Measurements from ENCODE around the gene MTFR1L. TPM values are rescaled to one million over a fixed set of nuclear protein-coding genes. Genes with fewer than 3 reads are reported as not detected.
"Not testable (repeated sequence)": the region's sequence is repeated elsewhere in the genome, so short reads cannot be mapped to it uniquely, and the experiment has no call there.

The MTFR1L gene
- total RNA-seq, 3 donors from 2014 or later: 27.7 to 37.4 (median 35.5) TPM

- no peaks in the 10 kb centered on the region for H3K27me3 Mint-ChIP-seq (ENCODE audit: low read depth)
- H3K4me3 Mint-ChIP-seq: peak overlapping the region; percentile 90
- peaks cover 4% of the 10 kb centered on the region for H3K36me3 Mint-ChIP-seq (ENCODE audit: insufficient read depth)
- ATAC-seq (peak; percentile 71), DNase-seq (peak; percentile 61)
- peaks cover 33% of the 10 kb centered on the region for H3K4me1 Mint-ChIP-seq (ENCODE audit: low read depth)
- H3K9me3 Mint-ChIP-seq: no peaks in the 10 kb centered on the region
These were observed 725 bp downstream of the MTFR1L start for GRCh38 chr1:25820247-25821111.

GRCh38 chr1:25821112-25821476 is 1.3 kb downstream of the MTFR1L start:
- no peaks in the 10 kb centered on the region for H3K27me3 Mint-ChIP-seq (ENCODE audit: low read depth)
- H3K9me3 Mint-ChIP-seq: no peaks in the 10 kb centered on the region
- ATAC-seq (no peak), DNase-seq (no peak)
- peaks cover 33% of the 10 kb centered on the region for H3K4me1 Mint-ChIP-seq (ENCODE audit: low read depth)
- peak overlapping the region; percentile 87 for H3K4me3 Mint-ChIP-seq
- peaks cover 6% of the 10 kb centered on the region for H3K36me3 Mint-ChIP-seq (ENCODE audit: insufficient read depth)

- Mint-ChIP-seq H3K27me3 (ENCODE audit: low read depth) (no peaks in the 10 kb centered on the region), H3K9me3 (no peaks in the 10 kb centered on the region), H3K4me1 (ENCODE audit: low read depth) (peaks cover 33% of the 10 kb centered on the region), H3K36me3 (ENCODE audit: insufficient read depth) (peaks cover 9% of the 10 kb centered on the region), H3K4me3 (peak overlapping the region; percentile 87)
- DNase-seq (no peak), ATAC-seq (no peak)
These were observed 1.9 kb downstream of the MTFR1L start for GRCh38 chr1:25821630-25822091.

- H3K4me1 Mint-ChIP-seq (ENCODE audit: low read depth): peaks cover 16% of the 10 kb centered on the region
- no peak for ATAC-seq
- peaks cover 30% of the 10 kb centered on the region for H3K36me3 Mint-ChIP-seq (ENCODE audit: insufficient read depth)
These were observed 5.9 kb downstream of the MTFR1L start for GRCh38 chr1:25825605-25826004.

GRCh38 chr1:25826571-25826970 is 6.8 kb downstream of the MTFR1L start:
- ATAC-seq (no peak), DNase-seq (no peak)
- no peaks in the 10 kb centered on the region for H3K9me3 Mint-ChIP-seq
- peaks cover 11% of the 10 kb centered on the region for H3K4me1 Mint-ChIP-seq (ENCODE audit: low read depth)
- no peaks in the 10 kb centered on the region for H3K27me3 Mint-ChIP-seq (ENCODE audit: low read depth)
- no peak overlapping the region for H3K4me3 Mint-ChIP-seq
- H3K36me3 Mint-ChIP-seq (ENCODE audit: insufficient read depth): peaks cover 38% of the 10 kb centered on the region

More at GRCh38 chr1:25825605-25826004, 5.9 kb downstream of the MTFR1L start:
- no peak for DNase-seq
- no peak overlapping the region for H3K4me3 Mint-ChIP-seq
- no peaks in the 10 kb centered on the region for H3K27me3 Mint-ChIP-seq (ENCODE audit: low read depth)
- H3K9me3 Mint-ChIP-seq: no peaks in the 10 kb centered on the region

- H3K36me3 Mint-ChIP-seq (ENCODE audit: insufficient read depth): peaks cover 44% of the 10 kb centered on the region
- H3K27me3 Mint-ChIP-seq (ENCODE audit: low read depth): no peaks in the 10 kb centered on the region
- no peaks in the 10 kb centered on the region for H3K9me3 Mint-ChIP-seq
- peaks cover 8% of the 10 kb centered on the region for H3K4me1 Mint-ChIP-seq (ENCODE audit: low read depth)
- DNase-seq: no peak
- no peak overlapping the region for H3K4me3 Mint-ChIP-seq
- no peak for ATAC-seq
These were observed 8.7 kb downstream of the MTFR1L start for GRCh38 chr1:25828491-25828890.

- Mint-ChIP-seq H3K36me3 (ENCODE audit: insufficient read depth) (peaks cover 46% of the 10 kb centered on the region), H3K4me3 (no peak overlapping the region), H3K27me3 (ENCODE audit: low read depth) (no peaks in the 10 kb centered on the region), H3K9me3 (no peaks in the 10 kb centered on the region), H3K4me1 (ENCODE audit: low read depth) (peaks cover 8% of the 10 kb centered on the region)
- ATAC-seq: no peak
- DNase-seq: no peak
These were observed 9.3 kb downstream of the MTFR1L start for GRCh38 chr1:25829046-25829445.

- no peak overlapping the region for H3K4me3 Mint-ChIP-seq
- peaks cover 48% of the 10 kb centered on the region for H3K36me3 Mint-ChIP-seq (ENCODE audit: insufficient read depth)
- H3K9me3 Mint-ChIP-seq: no peaks in the 10 kb centered on the region
- H3K27me3 Mint-ChIP-seq (ENCODE audit: low read depth): no peaks in the 10 kb centered on the region
- H3K4me1 Mint-ChIP-seq (ENCODE audit: low read depth): peaks cover 8% of the 10 kb centered on the region
- ATAC-seq (no peak), DNase-seq (no peak)
These were observed 11.9 kb downstream of the MTFR1L start for GRCh38 chr1:25831569-25832196.

GRCh38 chr1:25832336-25833037 is 12.7 kb downstream of the MTFR1L start:
- peaks cover 44% of the 10 kb centered on the region for H3K36me3 Mint-ChIP-seq (ENCODE audit: insufficient read depth)
- no peak for DNase-seq
- no peaks in the 10 kb centered on the region for H3K27me3 Mint-ChIP-seq (ENCODE audit: low read depth)
- H3K9me3 Mint-ChIP-seq: no peaks in the 10 kb centered on the region
- ATAC-seq: no peak
- H3K4me1 Mint-ChIP-seq (ENCODE audit: low read depth): peaks cover 8% of the 10 kb centered on the region
- no peak overlapping the region for H3K4me3 Mint-ChIP-seq

- no peak overlapping the region for H3K4me3 Mint-ChIP-seq
These were observed 13.4 kb downstream of the MTFR1L start for GRCh38 chr1:25833158-25833557.

GRCh38 chr1:25834894-25835293 is 15.1 kb downstream of the MTFR1L start:
- peaks cover 8% of the 10 kb centered on the region for H3K4me1 Mint-ChIP-seq (ENCODE audit: low read depth)
- peaks cover 31% of the 10 kb centered on the region for H3K36me3 Mint-ChIP-seq (ENCODE audit: insufficient read depth)
- no peak for ATAC-seq
- DNase-seq: no peak
- no peak overlapping the region for H3K4me3 Mint-ChIP-seq
- H3K27me3 Mint-ChIP-seq (ENCODE audit: low read depth): no peaks in the 10 kb centered on the region
- H3K9me3 Mint-ChIP-seq: peaks cover 1% of the 10 kb centered on the region

More at GRCh38 chr1:25833158-25833557, 13.4 kb downstream of the MTFR1L start:
- H3K36me3 Mint-ChIP-seq (ENCODE audit: insufficient read depth): peaks cover 40% of the 10 kb centered on the region
- no peaks in the 10 kb centered on the region for H3K27me3 Mint-ChIP-seq (ENCODE audit: low read depth)
- H3K4me1 Mint-ChIP-seq (ENCODE audit: low read depth): peaks cover 8% of the 10 kb centered on the region
- ATAC-seq (no peak), DNase-seq (no peak)
- no peaks in the 10 kb centered on the region for H3K9me3 Mint-ChIP-seq

- H3K36me3 Mint-ChIP-seq (ENCODE audit: insufficient read depth): peaks cover 17% of the 10 kb centered on the region
- no peak for DNase-seq
- H3K27me3 Mint-ChIP-seq (ENCODE audit: low read depth): no peaks in the 10 kb centered on the region
- H3K4me3 Mint-ChIP-seq: no peak overlapping the region
- no peak for ATAC-seq
- peaks cover 8% of the 10 kb centered on the region for H3K9me3 Mint-ChIP-seq
- H3K4me1 Mint-ChIP-seq (ENCODE audit: low read depth): peaks cover 2% of the 10 kb centered on the region
These were observed 16.9 kb downstream of the MTFR1L start for GRCh38 chr1:25836695-25837094.

GRCh38 chr1:25837262-25837875 is 17.6 kb downstream of the MTFR1L start:
- ATAC-seq: no peak
- Mint-ChIP-seq H3K36me3 (ENCODE audit: insufficient read depth) (peaks cover 13% of the 10 kb centered on the region), H3K9me3 (peaks cover 8% of the 10 kb centered on the region), H3K27me3 (ENCODE audit: low read depth) (no peaks in the 10 kb centered on the region), H3K4me1 (ENCODE audit: low read depth) (no peaks in the 10 kb centered on the region), H3K4me3 (no peak overlapping the region)
- DNase-seq: no peak

GRCh38 chr1:25839808-25840207 is 20.1 kb downstream of the MTFR1L start:
- not testable (repeated sequence) for DNase-seq; ATAC-seq; H3K27me3 Mint-ChIP-seq (ENCODE audit: low read depth); H3K4me1 Mint-ChIP-seq (ENCODE audit: low read depth); H3K4me3 Mint-ChIP-seq; H3K9me3 Mint-ChIP-seq; H3K36me3 Mint-ChIP-seq (ENCODE audit: insufficient read depth)

All from activated T-cell treated with anti-CD3 and anti-CD28 coated beads, Interleukin-2, amount 50 U/mL, for 4 hours (primary cell).